HS-5 (cell line): ENCODE results near the gene ERC2.

Source experiments
- DNase-seq: peaks from one replicate; pipeline ENCODE4 v3.0.0-alpha.2; 2012; ENCODE audit warnings: low read depth

The ERC2 gene

DNA sequence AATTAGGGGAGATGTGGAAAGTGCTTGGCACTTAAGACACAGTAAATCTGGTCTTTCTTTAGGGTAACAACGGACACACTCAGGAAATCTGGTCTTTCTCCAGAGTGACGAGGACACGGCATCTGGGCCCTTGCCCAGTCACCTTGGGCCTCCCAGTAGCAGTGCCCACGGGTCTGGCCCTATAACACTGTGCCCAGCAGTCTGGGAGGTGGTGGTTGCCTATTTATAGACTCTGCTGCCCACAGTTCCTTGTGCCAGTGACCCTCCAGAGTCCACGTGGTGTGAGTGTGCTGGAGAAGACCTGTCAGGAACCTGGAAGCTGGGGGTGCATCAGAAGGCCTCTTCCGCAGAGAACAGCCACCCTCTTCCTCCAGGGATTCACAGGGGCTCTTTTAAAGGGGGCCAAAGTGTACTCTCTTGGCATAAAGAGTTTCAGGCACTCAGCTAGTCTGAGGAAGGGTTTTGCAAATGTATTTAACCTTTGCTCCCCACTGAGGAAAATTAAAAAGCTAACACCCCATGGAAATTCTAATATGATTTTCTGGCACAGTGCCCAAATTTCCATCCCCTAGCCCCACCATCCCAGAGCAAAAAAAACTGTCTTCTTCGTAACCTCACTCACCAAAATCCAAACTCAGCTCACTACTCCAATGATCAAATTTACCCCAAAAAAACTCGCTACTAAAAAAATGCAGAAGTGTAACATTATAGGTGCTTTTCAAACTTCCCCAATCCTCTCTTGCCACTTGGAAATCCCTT lies 996.6 kb downstream of the ERC2 start:
- DNase-seq, result no peak

DNA sequence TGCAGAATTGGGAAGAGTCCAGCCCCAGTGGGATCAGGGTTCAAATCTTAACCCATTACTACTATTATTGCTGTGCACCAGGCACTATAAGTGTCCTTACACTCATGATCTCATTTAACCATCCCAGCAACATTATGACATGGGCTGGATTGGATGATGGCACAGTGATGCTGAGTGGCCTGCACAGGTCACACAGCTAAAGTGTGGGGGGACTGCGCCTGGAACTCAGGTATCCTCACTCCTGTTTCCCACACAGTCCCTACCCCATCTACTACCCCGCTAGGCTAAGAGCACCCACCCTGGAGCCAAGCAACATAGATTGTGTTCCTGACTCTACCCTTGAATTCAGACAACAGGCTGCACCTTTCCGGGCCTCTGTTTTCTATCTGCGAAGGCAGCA lies 997.2 kb downstream of the ERC2 start:
- no peak for DNase-seq

DNA sequence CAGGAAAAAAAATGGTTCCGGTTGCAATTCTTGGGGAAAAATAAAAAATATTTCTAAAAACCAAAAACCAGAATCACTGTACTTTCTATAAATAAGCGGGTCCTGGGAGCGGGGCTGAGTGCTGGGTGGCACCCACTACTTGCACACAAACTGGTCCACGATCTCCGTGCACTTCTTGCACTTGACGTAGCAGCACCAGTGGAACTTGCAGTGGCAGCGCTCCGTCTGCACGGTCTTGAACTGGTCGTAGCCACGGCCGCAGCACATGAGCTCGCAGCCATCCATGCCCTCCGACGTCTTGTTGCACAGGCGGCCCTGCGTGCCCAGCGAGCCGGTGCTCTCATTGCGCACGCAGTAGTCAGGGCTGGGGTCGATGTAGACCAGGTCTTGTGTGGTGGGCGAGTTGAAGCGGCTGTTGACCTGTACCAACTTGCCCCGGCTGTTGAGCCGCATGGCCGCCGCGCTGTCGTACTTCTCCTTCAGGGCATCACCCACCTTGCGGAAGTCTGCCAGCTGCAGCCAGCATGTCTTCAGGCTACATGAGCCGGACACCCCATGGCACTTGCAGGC lies 998.2 kb downstream of the ERC2 start:
- DNase-seq, result no peak

DNA sequence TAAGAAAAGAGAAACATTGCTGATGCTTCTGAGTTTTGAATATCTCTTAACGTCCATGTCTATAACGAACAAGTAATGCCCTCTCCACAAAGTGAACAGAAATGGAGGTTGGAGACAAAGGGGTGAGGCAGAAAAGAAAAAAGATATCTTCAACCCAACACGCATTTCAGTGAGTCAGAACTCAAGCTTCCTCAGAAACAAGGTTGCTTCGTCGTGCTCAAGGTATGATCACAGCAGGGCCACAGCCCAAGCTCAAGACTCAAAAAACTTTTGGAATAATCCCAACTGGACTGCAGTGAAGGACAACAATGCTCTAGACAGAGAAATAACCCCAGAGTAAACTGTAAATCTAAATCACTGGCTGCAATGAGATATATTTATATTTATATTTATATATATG lies 1000.0 kb downstream of the ERC2 start:
- DNase-seq, result peak; percentile 60

DNA sequence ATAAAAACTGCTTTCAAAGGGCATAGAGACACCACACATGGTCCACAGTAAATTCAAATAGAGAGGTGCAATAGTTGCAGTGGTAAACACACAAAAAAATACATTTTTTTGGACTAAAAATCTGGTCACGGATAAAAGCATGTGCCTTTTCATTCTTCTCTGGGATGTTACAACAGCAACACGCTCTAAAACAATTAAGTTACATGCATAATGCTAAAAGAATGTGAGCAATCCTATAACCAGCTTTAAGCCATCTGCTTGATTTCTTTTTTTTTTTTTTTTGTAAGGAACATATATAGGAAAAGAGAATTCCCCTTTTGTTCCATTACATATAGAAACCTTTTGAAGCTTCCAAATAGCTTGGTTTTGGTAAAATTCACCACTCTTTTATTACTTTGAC lies 1001.2 kb downstream of the ERC2 start:
- peak; percentile 66 for DNase-seq

DNA sequence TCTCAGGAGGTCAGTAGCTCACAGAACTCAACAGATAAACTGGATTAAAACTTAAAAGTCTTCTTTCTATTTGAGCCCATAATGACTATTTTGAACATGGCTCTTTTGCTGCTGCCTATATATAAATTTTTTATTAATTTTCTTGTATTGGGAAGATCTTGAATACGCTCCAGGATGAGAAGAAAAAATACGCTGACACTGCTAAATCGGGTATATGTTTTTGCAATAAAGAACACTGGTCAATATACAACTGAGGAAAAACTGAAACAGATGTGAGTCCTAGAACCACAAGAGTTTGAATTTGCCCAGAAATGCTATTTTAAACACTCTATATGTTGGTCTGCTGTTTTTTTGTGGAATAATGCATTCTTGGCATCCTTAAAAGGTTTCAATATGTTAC lies 1001.7 kb downstream of the ERC2 start:
- DNase-seq, result no peak

DNA sequence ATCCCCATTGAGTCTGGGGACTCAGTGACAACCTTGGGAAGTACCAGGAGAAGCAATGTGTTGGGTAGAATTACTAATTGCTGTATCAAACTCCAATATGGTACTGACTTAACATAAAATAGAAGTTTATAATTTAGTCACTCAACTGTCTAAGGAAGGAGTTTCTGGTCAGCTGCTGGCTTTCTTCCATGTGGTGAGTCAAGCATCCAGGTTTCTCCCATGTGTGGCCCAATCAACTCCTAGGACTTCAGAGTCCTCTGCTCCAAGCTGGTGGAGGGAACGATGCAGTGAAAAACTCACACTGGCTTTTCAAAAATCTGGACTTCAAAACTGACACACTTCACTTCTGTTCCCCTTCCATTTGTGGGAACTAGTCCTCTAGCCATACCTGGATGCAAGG lies 1006.4 kb downstream of the ERC2 start:
- peak; percentile 71 for DNase-seq

DNA sequence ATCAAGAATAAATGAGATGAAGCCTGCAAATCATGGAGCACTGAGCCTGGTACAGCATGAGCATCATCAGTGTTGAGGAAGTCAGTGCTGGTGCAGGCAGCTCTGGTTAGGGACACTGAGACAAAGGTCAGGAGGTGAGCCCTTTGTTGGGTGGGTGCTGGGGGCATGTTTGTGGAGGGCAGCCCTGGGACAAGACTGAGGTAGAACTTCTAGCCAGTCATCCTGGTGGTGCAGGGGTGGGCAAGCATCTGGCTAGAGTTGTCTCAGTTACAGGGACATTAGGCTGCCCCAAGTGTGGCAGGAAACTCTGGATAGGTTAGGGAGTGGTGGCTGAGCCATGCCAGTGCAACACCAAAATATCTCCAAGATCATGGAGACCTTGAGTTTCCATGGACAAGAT lies 1008.4 kb downstream of the ERC2 start:
- DNase-seq, result no peak
